SU-DHL-6 (cell line): Measurements from ENCODE around the gene CYB5R2.

Experiments used
- CTCF ChIP-seq: fragments of 200-600 bp; sonication (generic); IDR thresholded peaks from one replicate; pipeline ENCODE4 v1.5.1; 2017; ENCODE audit warnings: antibody characterized with exemption, mild to moderate bottlenecking, low read length, moderate library complexity; ENCODE audit not compliant: insufficient read depth, poor library complexity, severe bottlenecking
- EZH2phosphoT487 ChIP-seq: fragments of 200-600 bp; sonication (generic), shearing (Covaris generic); conservative IDR thresholded peaks from 2 replicates; pipeline ENCODE4 v1.6.1; 2018; ENCODE audit warnings: mild to moderate bottlenecking, antibody characterized with exemption, low read length, moderate library complexity, mixed read lengths

GRCh38 chr11:7672276-7672959 is 882 bp downstream of the CYB5R2 start:
- TF ChIP-seq CTCF (no peak), EZH2phosphoT487 (no peak)
